Effector CD4-positive, alpha-beta T cell (primary cell): ENCODE data around the gene CACNA1H.

Source experiments
- DNase-seq: peaks from one replicate; pipeline ENCODE4 v3.0.0-alpha.2; 2020
- total RNA-seq: gene quantifications from one replicate; lab custom pipeline; 2026; lab: John Stamatoyannopoulos, UW

Gene CACNA1H
- 18.2 reads per million, percentile 45 among the genes with 10 or more reads in this experiment for total RNA-seq

DNA sequence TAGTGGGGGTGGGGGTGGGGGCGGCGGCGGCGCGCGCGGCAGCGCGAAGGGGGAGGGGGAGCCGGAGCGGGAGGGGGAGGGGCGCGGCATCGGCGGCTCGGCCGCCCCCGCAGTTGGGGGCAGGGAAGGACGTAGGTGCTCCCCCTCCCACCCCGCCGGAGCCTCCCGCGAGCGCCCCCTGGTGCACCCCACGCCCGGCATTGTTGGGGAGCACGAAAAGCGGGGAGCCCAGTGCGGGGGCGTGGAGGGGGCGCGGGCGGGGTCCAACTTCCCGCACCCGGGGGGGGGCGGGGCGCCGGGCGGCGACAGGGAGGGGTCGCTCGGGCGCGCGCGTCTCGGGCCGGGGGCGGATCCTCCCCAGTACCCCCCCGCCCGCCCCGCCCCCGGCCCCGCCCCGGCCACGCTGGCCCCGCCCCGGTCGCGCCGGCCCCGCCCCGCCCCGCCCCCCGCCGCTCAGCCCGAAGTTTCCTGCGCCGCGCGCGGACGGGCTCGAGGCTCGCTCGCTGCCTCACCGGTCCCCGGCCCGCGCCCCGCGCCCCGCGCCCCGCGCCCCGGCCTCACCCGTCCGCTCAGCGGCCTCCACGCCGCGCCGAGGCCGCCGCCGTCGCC lies at the start of gene CACNA1H:
TSS of gene CACNA1H (plus strand) at position 456 of the 609 bp plus-strand sequence. CDS start 632 bp downstream, outside the sequence.
- DNase-seq: peak; percentile 42

DNA sequence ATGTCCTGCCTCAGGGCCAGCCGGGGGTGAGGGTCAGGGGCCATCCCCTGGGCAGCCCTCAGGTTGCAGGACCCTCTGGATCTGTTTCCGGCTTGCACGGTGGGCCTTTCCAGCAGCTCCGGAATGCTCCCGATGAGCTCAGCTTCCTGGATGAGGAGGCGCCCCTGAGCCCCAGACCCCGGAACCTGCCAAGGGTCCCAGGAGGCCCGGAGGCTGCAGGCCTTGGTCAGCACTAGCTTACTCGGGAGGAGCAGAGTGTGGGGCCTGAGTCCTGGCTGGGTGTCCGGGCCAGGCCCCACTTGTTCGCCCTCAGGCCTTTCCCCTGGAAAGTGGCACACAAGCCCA lies 49.3 kb upstream of the CACNA1H start:
- no peak for DNase-seq

DNA sequence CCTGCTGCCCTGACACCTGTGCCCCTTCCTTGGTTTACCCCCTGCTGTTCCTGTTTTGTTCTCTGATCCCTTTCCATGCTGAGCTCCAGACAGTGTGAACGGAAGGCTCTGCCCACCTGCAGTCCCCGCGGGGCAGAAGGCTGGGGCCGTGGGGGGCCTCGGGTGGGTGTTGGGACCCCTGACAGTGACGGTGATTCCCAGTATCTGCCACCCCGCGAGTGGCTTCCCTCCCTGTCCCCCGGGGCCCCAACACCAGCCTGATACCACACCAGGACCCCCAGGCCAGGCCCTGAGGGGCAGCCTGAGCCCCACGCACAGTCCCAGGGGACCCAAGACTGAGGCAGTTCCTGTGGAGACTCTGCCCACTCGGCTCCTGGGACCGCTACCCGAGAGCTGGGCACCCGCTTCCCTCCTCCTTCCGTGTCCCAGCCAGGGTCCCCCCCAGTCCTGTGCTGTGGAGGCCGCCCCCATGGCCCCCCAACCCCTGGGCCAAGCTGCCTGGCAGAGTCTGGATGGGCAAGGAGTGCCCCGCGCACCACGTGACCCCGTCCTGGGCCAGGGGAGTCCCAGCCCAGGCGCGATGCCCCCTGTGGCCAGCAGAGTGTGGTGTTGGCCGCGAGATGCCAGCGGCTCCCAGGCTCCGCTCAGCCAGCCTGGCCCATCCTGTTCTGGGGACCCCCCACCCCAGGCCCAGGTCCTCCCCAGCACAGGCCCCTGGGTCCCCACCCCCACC lies 46.9 kb upstream of the CACNA1H start:
- DNase-seq: peak; percentile 25

DNA sequence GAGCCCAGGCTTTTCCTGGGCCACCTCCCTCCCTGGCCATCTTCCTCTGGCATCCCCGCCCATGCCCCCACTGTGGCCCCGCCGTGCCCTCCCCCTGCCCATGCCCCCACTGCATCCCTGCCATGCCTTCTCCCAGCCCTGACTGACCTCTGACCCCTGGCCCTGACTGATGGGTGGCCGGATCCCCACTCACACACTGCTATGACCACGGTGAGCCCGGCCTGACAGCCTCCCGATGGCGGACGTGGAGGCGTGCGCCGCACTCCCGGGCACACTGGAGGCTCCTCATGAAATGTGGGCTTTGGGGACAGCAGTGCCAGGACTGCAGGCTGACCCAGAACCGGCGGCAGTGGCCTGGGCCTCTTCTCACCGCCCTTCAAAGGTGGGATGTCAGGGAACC lies 46.2 kb upstream of the CACNA1H start:
- no peak for DNase-seq

DNA sequence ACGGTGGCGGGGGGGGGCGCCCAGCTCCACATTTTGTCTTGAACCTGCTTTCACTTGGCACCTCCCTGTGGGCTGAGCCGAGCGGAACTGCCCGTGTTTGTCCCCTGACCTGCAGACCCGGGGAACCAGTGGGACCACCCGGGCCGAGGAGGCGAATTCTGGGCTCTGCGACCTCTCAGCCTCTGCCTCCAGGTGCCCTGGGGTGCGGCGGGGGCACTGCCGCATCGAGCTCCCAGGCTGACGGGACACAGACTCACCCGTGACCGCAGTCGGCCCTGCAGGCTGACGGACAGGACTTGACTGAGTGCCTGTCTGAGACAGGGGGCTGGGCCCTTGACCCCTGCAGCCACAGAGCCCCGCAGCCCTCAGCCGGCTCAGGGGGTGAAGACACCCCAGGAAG lies 45.8 kb upstream of the CACNA1H start:
- DNase-seq: no peak

DNA sequence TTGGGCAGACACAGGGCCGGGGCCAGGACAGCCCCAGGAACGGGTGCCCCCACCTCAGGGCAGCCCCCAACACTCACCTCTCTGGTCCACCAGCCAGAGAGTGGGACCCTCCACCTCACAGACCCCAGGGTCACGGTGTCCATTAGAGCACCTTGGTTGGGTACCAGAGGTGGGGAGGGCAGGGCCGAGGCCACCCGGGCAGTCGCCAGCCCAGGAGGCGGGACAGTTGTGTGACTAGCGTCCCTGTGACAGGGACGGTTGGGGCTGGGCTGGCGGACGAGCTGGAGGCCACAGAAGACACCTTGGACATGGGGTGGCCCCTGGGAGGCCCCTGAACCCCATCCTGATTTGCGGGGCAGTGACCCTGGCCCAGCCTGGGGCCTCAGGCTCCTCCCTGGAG lies 45.2 kb upstream of the CACNA1H start:
- no peak for DNase-seq

DNA sequence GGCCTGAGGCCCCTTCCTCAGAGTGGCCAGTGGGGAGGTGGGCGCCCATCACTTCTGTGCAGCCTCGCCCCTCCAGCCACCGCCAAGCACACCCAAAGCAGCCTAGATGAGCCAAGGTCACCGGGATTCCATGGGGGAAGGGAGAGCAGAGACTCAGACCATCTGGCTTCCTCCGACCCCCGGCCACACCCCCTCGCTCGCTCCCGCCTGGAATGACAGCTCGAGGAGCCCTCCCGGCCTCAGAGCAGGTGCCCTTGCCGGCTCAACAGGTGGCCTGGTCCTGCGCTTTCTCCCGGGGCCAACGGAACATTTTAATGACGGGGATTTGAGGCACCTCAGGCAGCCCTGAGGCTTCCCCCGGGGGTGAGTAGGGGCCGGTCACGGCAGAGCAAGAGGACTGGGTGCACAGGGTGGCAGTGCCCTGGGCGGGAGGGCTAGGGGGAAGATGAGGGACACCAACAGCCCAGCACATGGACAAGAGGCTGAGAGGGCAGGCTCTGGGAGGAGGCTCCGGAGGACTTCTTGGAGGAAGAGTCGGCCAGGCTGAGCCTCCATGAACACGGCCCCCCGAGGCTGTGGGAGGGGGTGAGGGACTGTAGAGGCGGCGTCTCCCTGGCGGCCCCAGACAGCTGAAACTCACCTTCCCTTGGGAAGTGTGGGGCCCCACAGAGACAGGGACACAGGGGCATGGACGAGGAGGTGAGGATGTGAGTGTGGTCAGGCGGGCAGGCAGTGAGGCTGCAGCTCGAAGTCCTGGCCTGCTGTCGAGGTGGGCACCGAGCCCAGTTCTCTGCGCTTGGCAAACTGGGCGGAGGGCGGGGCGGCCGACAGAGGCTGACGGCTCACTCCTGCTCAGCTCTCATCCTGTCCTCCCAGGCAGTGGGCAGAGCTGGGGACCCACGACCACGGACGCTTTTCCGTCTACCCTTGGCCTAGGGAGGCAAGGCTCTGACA lies 44.3 kb upstream of the CACNA1H start:
- no peak for DNase-seq

DNA sequence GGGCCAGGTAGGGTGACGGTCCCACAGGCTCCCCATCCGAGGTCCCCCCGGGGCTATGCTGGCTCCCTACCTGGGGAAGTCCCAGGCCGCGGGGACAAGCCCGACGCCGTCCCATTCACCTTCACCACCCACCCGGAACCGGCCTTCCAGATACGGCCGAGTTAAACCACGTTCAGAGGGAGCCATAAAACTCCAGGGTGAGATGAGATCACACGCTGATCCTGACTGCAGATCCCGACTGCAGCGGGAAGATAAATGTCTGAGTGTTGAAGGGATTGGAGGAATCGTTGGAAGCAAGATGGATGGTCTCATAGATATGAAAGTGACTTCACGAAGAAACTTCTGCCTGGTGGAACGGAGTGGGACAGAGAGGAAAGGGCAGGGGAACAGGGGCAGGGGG lies 43.3 kb upstream of the CACNA1H start:
- no peak for DNase-seq

DNA sequence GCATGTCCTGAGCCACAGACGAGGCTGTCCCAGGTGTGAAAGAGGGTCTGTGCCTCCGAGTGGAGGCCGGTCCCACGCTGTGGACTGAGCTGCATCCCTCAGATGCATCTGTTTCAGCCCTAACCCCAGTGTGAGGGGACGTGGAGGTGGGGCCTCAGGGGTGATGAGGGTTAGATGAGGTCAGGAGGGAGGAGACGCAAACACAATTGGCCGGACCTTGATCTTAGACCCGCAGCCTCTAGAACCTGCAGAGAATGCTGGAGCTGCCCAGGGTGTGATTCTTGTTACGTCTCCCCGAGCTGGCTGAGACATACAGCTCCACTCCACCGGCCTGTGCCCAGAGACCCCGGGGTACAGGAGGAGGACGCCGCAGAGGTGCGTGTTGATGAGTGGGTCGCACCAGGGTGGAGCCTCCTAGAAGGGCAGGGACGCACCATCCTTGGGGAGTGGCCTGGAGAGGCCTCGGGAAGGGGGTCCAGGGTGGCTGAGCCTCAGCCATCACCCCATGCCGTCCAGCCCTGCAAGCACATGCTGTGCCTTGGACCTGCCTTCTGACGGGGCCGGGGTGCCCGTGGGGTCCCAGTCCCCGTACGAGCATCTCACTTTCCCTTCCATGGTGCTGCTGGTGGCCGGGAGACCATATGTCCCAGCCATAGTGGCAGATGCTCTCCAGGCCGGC lies 40.3 kb upstream of the CACNA1H start:
- DNase-seq: no peak

DNA sequence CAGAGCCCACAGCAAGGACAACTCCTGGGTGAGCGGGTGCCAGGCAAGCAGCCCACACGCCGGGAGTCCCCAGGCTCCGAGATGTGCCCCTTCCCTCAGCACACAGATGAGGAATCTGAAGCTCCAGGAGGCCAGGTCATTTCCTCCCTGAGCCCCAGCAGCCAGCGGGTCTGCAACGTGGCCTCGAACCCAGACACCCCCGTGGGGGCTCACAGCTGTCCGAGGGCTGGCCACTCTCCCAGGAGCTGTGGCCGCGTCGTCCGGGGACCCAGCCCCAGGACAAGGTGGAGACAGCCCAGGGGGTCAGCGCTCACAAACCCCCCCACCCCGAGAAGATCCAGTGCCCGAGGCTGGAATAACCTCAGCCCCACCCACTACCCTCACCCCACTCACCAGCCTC lies 39.4 kb upstream of the CACNA1H start:
- DNase-seq: no peak

DNA sequence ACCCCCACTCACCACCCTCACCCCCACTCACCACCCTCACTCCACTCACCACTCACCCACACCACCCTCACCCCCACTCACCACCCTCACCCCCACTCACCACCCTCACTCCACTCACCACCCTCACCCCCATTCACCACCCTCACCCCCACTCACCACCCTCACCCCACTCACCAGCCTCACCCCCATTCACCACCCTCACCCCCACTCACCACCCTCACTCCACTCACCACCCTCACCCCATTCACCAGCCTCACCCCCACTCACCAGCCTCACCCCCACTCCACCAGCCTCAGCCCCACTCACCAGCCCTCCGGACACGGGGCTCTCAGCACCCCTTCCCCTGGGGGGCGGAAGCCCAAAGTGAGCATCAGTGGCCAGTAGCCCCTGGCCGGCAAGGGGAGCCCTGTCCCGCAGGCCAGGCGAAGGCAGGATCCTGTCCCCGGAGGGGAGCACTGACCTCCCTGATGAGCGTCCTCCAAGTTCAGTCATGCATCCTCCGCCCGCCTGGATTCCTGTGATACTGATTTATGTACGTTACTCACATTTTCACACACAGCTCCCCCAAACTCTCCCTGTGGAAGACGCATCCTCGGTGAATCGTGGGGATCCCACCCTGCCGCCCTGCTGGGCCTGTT lies 38.9 kb upstream of the CACNA1H start:
- no peak for DNase-seq

DNA sequence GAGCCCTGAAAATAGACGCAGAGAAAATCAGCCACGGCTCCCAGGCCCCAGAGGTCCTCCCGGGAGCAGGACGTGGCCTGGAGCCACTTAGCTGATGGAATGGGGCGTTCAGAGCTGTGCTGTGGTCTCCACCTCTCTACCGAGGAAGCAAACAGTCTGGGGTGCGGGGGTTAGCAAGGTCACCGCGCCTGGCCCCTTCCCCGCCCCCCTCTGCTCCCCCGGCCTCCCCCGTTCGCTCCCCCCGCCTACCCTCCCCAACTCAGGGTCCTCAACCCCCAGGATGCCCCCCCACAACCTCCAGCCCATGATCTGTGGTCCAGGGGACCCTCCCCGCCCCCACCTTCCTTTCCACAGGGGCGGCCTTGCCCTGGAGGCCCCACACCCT lies 36.2 kb upstream of the CACNA1H start:
- no peak for DNase-seq

DNA sequence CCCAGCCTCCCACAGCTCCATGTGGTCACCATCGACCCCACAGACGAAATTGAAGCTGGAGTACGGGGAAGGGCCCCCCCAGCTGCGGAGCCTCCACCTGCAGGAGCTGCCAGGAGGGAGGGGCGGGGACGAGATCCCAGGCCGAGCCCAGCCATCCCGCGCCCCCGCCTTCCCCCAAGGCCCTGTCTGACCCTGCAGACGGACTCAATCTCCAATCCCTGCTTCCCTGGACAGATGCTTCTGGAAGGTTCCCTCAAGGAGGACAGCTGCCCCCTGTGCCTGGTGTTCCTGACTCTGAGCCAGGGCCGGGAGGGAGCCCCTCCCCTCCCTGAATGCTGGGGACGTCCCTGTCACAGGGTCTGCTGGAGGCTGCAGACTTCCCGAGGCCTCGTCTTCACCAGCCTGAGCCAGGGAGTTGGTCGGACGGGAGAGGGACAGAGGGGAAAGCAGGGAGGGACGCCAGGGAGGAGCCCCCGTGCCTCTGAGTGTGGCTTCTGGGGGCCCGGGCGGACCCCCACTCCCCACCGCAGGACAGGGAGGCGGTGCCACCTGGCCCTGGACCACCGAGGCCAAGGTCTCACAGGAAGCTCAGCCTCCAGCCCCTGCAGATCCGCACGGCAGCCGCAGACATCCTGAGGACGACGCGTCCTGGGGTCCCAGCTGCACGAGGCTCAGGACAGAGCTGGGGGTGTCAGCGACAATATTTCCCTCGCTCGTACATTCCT lies 35.6 kb upstream of the CACNA1H start:
- DNase-seq: no peak

DNA sequence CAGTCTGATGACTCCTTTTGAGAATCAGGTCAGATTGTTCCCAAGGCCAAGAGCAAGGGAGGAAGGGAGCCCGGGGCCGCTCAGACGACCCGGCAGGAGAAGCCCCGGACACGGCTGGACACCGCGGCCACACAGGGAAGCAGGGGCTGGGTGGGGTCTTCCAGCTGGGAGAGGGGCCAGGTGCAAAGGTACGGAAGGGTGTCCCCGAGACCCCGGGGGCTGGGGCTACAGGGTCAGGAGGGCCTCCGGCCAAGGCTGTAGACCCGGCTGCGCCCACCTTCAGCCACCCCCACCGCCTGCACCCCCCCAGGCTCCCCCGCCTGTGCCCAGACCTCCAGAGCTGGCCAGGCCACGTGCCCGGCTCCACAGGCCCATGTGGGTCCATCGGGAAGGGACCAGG lies 35.0 kb upstream of the CACNA1H start:
- no peak for DNase-seq

DNA sequence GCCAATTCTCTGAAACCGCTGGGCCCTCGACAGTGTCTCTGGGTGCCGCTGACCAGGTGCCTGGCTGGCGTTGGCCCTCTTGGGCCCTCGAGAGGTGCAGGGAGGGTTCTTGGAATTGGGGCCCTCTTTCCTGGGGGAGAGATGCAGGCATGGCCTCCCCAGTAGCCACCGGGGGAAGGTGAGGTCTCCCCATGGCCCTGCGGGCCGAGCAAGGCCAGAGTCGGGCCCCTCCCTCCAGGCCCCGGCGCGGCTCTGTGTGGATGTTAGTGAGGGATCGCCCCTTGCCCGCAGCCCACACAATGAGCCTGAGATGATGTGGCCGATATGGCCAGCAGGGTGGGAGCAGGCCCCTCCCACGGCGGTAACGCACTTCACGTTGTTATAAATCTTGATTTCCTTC lies 33.8 kb upstream of the CACNA1H start:
- no peak for DNase-seq

DNA sequence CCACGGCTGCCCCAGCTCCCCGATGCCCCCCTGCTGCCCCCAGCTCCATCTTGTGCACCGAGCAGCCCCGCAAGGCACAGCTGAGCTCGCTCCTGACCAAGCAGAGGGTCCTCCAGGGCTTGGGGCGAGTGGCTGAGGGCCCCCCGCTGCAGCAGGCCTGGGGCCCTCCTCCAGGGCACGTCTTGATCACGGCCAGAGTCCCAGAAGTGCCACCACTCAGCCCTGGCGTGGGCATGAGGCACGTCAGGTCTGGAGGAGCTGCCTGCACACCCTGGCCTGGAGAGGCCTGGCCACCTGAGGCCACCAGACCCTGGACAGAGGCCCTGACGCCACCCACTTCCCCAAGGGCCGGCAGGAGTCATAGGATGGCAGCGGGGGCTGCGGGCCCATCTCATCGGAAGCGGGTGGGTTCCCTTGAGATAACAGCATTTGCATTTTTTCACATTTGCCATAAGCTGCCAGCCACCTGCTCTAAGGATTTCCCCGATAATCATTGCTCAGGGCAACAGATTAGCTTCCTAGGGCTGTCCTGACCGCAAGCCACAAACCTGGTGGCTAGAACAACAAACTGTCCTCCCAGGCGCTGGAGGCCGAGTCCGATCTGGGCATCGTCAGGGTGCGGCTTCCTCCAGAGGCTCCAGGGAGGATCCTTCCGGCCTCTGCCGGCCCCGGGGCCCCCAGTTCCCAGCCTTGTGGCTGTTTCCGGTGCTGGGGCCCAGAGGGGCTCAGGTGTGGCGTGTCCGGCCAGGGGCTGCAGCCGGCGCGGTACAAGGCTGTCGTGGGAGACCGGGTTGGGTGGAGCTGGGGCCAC lies 32.9 kb upstream of the CACNA1H start:
- no peak for DNase-seq

DNA sequence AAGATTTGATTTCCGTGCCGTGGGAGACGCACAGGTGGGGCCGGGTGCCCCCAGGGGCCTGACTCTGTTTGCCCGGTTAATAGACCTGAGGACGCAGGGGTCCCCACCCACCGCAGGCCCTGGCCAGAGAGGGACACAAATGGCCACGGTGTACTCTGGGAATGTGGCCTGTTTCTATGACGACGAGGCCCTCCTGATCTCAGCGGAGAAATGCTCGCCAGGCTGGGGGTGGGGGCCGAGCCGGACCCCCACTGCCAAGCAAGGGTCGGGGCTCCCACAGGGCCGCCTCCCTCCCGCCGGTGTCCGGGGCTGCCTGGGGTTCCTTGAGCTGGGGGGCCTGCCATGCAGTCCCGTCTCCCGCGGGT lies 32.3 kb upstream of the CACNA1H start:
- DNase-seq: no peak

DNA sequence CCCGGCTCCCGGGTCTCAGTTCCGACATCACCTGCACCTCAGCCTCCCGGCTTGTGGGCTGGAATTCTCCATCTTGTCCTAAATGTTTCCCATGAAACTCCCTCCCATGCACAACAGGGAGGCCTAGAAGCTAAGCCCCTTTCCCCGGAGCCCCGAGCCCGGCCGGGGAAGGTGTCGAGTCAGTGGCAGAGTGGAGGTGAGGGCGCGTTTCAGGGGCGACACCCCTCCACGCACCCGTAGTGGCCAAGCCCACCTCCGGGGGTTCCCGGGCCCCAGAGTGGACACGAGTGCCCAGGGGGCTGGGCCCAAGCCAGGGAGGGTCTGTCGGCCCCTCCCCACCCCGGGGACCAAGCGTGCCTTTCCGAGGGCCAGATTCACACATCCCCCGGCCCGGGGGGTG lies 31.9 kb upstream of the CACNA1H start:
- DNase-seq: no peak

DNA sequence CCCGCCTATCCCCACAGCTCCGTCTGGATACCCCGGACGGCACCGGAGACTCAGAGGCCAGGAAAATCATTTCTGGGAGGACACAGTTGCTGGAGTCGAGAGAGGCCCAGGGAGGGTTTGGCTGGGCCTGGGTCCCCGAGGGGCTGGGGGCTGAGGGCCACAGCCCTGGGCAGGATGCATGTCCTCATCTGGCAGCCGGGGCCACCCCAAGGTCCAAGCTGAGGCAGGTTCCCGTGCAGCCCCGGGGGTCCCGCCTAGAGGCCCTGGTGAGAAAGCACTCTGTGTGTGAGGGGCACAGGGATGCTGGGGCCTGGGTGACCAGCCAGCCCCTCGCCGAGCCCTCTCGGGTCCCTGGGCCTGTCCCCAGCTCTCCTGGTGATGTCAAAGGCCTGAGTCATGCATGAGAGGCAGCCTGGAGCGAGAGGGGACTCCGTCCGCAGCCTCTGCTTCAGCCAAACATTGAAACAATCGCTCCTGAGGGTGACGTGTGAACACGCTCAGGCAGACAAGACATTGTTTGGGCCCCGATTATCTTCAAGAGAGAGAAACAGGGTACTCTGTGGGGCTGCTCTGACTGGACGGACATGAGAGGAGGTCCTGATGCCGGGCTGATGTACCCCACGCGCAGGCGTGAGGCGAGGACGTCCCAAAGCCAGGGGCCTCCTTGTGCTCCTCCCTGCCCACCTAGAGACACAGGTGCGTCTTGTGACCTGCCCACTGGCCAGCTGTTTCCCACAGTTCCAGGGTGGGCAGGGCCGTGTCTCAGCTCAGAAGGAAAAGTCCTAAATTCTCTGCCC lies 31.1 kb upstream of the CACNA1H start:
- DNase-seq: no peak

DNA sequence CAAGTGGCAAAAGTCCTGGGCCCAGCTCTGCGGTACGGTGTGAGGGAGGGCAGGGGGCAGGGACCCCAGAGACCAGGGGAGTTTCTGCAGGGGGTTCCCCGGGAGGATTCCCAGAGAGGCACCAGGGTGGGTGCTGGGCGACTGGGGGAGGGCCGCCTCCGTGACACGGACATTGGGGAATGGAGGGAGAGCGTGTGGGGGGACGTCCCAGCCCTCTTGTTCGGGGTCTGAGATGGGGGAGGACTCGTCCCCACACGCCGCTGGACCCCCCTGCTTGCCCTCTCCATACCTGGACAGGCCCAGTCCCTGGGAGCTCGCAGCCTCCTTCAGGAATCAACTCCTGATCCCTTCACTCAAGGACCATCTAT lies 30.5 kb upstream of the CACNA1H start:
- DNase-seq: no peak
